Stimulated activated CD4-positive, alpha-beta T cell treated with anti-CD3 and anti-CD28 coated beads, Interleukin-15, amount 100 ng/mL, for 48 hours (primary cell): Measurements from ENCODE around the gene DSE.

ENCODE experiments used
- DNase-seq, 2 donors: peaks; one replicate each; pipeline ENCODE4 v3.0.0-alpha.2; 2020; ENCODE audit warnings: low read depth in 2 of 2

The DSE gene

GRCh38 chr6:116359835-116360234 lies 10.9 kb upstream of the DSE start:
- no peak for DNase-seq

- DNase-seq, result no peak
Measured at GRCh38 chr6:116362276-116362675, 8.5 kb upstream of the DSE start.

- DNase-seq, result no peak
Measured at GRCh38 chr6:116363759-116364158, 7.0 kb upstream of the DSE start.

GRCh38 chr6:116364321-116364720 lies 6.4 kb upstream of the DSE start:
- DNase-seq, result no peak

- DNase-seq, result no peak
Measured at GRCh38 chr6:116365743-116366142, 5.0 kb upstream of the DSE start.

- no peak for DNase-seq
Measured at GRCh38 chr6:116366740-116367275, 3.9 kb upstream of the DSE start.

GRCh38 chr6:116369540-116369939 lies 1.2 kb upstream of the DSE start:
- DNase-seq, result no peak

- no peak for DNase-seq
Measured at GRCh38 chr6:116369964-116370759, 585 bp upstream of the DSE start.

GRCh38 chr6:116371120-116371917 lies 572 bp downstream of the DSE start:
- no peak for DNase-seq

- DNase-seq, result no peak
Measured at GRCh38 chr6:116371918-116372209, 1.1 kb downstream of the DSE start.

GRCh38 chr6:116373300-116373699 lies 2.6 kb downstream of the DSE start:
- DNase-seq, result no peak

- no peak for DNase-seq
Measured at GRCh38 chr6:116373940-116374339, 3.2 kb downstream of the DSE start.

- DNase-seq, result no peak
Measured at GRCh38 chr6:116374586-116374985, 3.8 kb downstream of the DSE start.

GRCh38 chr6:116375262-116375661 lies 4.5 kb downstream of the DSE start:
- DNase-seq, result no peak

- DNase-seq, result no peak
Measured at GRCh38 chr6:116376149-116376548, 5.4 kb downstream of the DSE start.

GRCh38 chr6:116379764-116380163 lies 9.0 kb downstream of the DSE start:
- DNase-seq, result no peak

- DNase-seq, result no peak
Measured at GRCh38 chr6:116380346-116380745, 9.6 kb downstream of the DSE start.

GRCh38 chr6:116381000-116381399 lies 10.3 kb downstream of the DSE start:
- no peak for DNase-seq

- DNase-seq, result no peak
Measured at GRCh38 chr6:116382587-116382986, 11.8 kb downstream of the DSE start.

- DNase-seq, result no peak
Measured at GRCh38 chr6:116384727-116385458, 14.1 kb downstream of the DSE start.

- DNase-seq, result no peak
Measured at GRCh38 chr6:116385459-116385802, 14.7 kb downstream of the DSE start.

- DNase-seq, result no peak
Measured at GRCh38 chr6:116385921-116386320, 15.2 kb downstream of the DSE start.
